Activated CD4-positive, alpha-beta T cell treated with anti-CD3 and anti-CD28 coated beads for 24 hours (primary cell): Measurements from ENCODE around the gene HLA-DOA.

Experiments
- DNase-seq, 2 donors: peaks; one replicate each; pipeline ENCODE4 v3.0.0-alpha.2; 2020; ENCODE audit warnings: low read depth in 2 of 2

Gene HLA-DOA

GRCh38 chr6:32967151-32968091 lies 42.0 kb downstream of the HLA-DOA start:
- no peak for DNase-seq

DNA sequence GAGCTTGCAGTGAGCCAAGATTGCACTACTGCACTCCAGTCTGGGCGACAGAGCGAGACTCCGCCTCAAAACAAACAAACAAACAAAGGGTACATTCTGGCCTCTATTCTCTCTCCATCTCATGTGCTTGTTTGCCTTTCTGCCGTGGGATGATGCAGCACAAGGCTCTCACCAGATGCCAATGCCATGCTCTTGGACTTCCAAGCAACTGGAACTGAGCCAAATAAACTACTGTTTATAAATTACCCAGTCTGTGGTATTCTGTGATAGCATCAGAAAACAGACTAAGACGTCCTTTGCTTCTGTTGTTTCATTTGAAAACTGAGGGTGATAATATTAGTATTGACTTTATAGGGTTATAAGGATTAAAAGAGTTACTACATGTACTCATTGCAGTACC lies 44.6 kb downstream of the HLA-DOA start:
- no peak for DNase-seq

GRCh38 chr6:32963866-32964265 lies 45.5 kb downstream of the HLA-DOA start:
- no peak for DNase-seq

DNA sequence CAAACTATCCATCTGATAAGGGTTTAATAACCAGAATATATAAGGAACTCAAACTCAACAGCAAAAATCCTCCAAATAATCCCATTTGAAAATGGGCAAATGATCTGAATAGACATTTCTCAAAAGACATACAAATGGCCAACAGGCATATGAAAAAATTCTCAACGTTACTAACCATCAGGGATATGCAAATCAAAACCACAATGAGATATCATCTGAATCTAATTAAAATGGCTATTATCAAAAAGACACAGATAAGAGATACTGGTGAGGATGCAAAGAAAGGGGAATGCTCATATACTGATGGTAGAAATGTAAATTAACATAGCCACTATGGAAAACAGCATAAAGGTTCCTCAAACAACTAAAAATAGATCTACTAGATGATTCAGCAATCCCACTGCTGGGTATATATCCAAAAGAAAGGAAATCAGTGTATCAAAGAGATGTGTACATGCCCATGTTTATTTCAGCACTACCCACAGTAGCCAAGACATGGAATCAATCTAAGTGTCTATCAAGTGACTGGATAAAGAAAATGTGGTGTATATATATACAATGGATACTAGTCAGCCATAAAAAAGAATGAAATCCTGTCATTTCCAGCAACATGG lies 47.1 kb downstream of the HLA-DOA start:
- DNase-seq, result no peak

DNA sequence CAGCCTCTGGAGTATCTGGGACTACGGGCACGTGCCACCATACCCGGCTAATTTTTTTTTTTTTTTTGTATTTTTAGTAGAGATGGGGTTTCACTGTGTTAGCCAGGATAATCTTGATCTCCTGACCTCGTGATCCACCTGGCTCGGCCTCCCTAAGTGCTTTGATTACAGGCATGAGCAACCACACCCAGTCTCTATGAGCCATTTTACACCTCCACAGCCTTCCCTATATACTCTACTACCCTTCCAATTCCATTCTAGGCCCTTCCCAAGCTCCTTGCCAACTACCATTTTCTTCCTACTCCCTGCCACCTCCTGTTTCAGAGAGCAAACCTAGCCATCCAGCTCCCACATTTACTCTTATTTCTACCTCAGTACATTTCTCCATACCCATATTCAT lies 48.8 kb downstream of the HLA-DOA start:
- no peak for DNase-seq

DNA sequence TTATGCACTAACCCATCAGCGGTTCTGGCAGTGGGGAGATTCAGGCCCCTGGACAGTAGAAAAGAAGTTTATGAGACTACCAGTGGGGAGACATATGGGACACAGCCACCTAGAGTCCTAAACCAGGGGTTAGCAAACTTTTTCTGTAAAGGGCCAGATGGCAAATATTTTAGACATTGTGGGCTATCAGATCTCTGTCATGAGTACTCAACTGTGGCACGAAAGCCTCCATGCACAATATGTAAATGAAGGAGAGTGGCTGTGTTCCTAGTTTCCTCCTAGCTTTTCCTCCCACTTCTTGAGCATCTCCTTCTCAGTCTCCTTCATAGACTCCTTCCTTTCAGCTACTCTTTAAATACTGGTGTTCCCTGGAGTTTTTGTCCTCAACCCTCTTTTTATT lies 53.2 kb downstream of the HLA-DOA start:
- no peak for DNase-seq

GRCh38 chr6:32954986-32955802 lies 54.2 kb downstream of the HLA-DOA start:
- no peak for DNase-seq

DNA sequence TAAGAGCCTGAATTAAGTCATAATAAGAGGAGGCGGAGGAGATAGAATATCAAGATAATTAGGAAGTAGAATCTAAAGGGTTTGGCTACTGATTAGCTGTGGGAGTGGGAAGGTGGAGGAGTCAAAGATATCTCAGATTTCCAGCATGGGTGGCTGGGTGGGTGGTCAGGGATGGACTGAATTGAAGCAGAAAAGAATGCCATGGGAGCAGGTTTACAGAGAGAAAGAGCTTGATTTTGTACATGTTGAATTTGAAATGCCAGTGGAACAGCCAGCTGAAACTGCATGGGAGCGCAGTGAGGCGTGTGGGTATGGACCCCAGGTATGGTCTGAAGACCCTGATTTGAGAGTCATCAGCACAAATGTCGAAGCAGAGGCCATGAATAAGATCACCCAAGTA lies 55.1 kb downstream of the HLA-DOA start:
- no peak for DNase-seq
